Measurements from ENCODE around the gene KBTBD4. TPM values are rescaled to one million over a fixed set of nuclear protein-coding genes. Genes with fewer than 3 reads are reported as not detected.
A peak's percentile ranks its signal among the peaks of the same experiment; 100 is the strongest.

KBTBD4 gene
- total RNA-seq (2021) (12.3 to 14.3 TPM (median 13.9 TPM) in 3 replicates), Bru-seq, nascent RNA (percentile 68 among the genes with signal in this experiment)
- long read RNA-seq, experiment 1, transcript KBTBD4-202 (4 exons, 2,372 nt), result major isoform, 41 of 85 reads
- long read RNA-seq, experiment 1, transcript KBTBD4-209 (3 exons, 3,079 nt), result minor isoform, 10 of 85 reads
- long read RNA-seq, experiment 1, transcript KBTBD4-201 (4 exons, 2,460 nt), result minor isoform, 12 of 85 reads
- long read RNA-seq, experiment 1, partial matches to known transcripts, result 2 of 85 reads
- long read RNA-seq, experiment 1, other reads (novel, unspliced or antisense), result 19 of 85 reads
- long read RNA-seq, experiment 2, transcript KBTBD4-209 (3 exons, 3,079 nt), result major isoform, 7 of 20 reads
- long read RNA-seq, experiment 2, partial matches to known transcripts, result 9 of 20 reads
- long read RNA-seq, experiment 2, other reads (novel, unspliced or antisense), result 1 of 20 reads
- long read RNA-seq, experiment 3, transcript KBTBD4-201 (4 exons, 2,460 nt), result minor isoform, 9 of 104 reads
- long read RNA-seq, experiment 3, transcript KBTBD4-209 (3 exons, 3,079 nt), result minor isoform, 6 of 104 reads
- long read RNA-seq, experiment 3, transcript KBTBD4-202 (4 exons, 2,372 nt), result major isoform, 72 of 104 reads
- long read RNA-seq, experiment 3, partial matches to known transcripts, result 0 of 104 reads
- long read RNA-seq, experiment 3, other reads (novel, unspliced or antisense), result 16 of 104 reads

DNA sequence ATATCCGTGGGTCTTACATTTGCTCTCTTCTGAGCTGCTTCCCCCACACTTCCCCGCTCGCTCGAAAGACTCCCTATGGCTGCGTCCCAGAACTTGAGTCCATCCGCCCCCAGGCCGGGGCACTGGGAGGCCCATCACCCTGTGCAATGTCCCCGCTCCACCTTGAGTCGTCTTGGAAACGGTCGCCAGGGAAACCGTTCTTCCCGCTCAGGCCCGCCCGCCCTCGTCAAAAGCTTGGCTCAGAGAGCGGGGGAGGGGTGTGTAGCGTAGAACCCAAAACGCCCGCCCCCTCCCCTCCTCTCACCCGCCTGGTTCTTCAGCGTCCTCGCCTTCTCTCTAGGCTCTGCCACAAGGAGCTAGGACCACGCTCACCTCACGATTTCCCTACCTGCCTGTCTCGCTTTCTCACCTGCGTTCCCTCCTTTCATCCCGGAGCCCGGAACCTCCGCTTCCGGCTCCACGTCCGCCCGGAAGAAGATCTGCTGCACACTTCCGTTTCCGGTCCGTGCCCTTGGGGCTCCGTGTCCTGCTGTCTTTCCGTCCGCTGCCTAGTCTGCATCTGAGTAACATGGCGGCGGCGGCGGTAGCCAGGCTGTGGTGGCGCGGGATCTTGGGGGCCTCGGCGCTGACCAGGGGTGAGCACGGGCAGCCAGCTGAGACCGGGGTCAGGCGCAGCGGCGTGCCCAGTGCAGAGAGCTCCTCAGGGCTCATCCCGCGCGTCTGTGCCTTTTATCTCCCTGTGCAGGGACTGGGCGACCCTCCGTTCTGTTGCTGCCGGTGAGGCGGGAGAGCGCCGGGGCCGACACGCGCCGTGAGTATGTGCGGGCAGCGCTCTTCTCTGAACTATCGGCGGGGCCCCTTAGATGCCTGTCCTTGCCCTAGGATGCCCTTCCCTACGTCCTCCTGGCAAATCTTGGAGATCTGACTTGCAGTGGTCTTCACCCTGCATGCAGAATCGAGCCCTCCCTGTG lies at the start of gene KBTBD4, which contains the start of gene NDUFS3:
KBTBD4 (minus strand) TSS at position 447 of the 971 bp plus-strand sequence; CDS start at position 428, 19 bp downstream.
NDUFS3 (plus strand) TSS at position 551 of the 971 bp plus-strand sequence; CDS start at position 569, 18 bp downstream.
- ATAC-seq (peak; percentile 93), DNase-seq (ENCODE audit: low spot score) (peak; percentile 91)
- Mint-ChIP-seq H3K36me3 (peaks cover 55% of the 10 kb centered on the region), H3K27me3 (ENCODE audit: low read depth) (no peaks in the 10 kb centered on the region; the same call in 1 of the 2 replicates), H3K4me1 (peaks cover 18% of the 10 kb centered on the region), H3K27ac (peak within 1 kb of the TSS; percentile 99), H3K9me3 (no peaks in the 10 kb centered on the region), H3K4me3 (peak within 1 kb of the TSS; percentile 93)
- CTCF ChIA-PET, result interaction anchor here (1.3 kb wide), 1 partner anchor 25 kb away, joined by 9 read pairs; no protein-coding TSS in a partner anchor
- POLR2A ChIA-PET, result interaction anchor here (1.7 kb wide), 1 partner anchor 14 kb away, joined by 4 read pairs; the partner anchor contains the start of gene PTPMT1
- TF ChIP-seq MXD4 (CRISPR knock-in tag; IDR thresholded peaks at IDR 0.05; ENCODE audit: borderline replicate concordance), result no peak
- peak; percentile 94; the same call in 1 of the 2 replicates for TF ChIP-seq ETV6 (CRISPR knock-in tag; IDR thresholded peaks at IDR 0.05)
- TF ChIP-seq GABPB1 (CRISPR knock-in tag; IDR thresholded peaks at IDR 0.05), result peak; percentile 97
- TF ChIP-seq NFE2L1 (CRISPR knock-in tag; IDR thresholded peaks at IDR 0.05), result peak; percentile 59; the same call in 1 of the 2 replicates
- TF ChIP-seq, protein P1, sequence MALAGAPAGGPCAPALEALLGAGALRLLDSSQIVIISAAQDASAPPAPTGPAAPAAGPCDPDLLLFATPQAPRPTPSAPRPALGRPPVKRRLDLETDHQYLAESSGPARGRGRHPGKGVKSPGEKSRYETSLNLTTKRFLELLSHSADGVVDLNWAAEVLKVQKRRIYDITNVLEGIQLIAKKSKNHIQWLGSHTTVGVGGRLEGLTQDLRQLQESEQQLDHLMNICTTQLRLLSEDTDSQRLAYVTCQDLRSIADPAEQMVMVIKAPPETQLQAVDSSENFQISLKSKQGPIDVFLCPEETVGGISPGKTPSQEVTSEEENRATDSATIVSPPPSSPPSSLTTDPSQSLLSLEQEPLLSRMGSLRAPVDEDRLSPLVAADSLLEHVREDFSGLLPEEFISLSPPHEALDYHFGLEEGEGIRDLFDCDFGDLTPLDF (CRISPR knock-in tag; IDR thresholded peaks at IDR 0.05), result no peak; the same call in 1 of the 2 replicates
- TF ChIP-seq, protein P2, sequence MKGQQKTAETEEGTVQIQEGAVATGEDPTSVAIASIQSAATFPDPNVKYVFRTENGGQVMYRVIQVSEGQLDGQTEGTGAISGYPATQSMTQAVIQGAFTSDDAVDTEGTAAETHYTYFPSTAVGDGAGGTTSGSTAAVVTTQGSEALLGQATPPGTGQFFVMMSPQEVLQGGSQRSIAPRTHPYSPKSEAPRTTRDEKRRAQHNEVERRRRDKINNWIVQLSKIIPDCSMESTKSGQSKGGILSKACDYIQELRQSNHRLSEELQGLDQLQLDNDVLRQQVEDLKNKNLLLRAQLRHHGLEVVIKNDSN (CRISPR knock-in tag; IDR thresholded peaks at IDR 0.05), result peak; percentile 32
- TF ChIP-seq, protein P3, sequence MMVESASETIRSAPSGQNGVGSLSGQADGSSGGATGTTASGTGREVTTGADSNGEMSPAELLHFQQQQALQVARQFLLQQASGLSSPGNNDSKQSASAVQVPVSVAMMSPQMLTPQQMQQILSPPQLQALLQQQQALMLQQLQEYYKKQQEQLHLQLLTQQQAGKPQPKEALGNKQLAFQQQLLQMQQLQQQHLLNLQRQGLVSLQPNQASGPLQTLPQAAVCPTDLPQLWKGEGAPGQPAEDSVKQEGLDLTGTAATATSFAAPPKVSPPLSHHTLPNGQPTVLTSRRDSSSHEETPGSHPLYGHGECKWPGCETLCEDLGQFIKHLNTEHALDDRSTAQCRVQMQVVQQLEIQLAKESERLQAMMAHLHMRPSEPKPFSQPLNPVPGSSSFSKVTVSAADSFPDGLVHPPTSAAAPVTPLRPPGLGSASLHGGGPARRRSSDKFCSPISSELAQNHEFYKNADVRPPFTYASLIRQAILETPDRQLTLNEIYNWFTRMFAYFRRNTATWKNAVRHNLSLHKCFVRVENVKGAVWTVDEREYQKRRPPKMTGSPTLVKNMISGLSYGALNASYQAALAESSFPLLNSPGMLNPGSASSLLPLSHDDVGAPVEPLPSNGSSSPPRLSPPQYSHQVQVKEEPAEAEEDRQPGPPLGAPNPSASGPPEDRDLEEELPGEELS (CRISPR knock-in tag; IDR thresholded peaks at IDR 0.05), result peak; percentile 76
- peak; percentile 86; the same call in 1 of the 2 replicates for TF ChIP-seq MYBL2 (CRISPR knock-in tag; IDR thresholded peaks at IDR 0.05)
- peak; percentile 97 for TF ChIP-seq FOXK1 (CRISPR knock-in tag; IDR thresholded peaks at IDR 0.05)
- peak; percentile 89 for TF ChIP-seq SP1 (CRISPR knock-in tag; conservative IDR thresholded peaks at IDR 0.05)
- TF ChIP-seq, protein P4, sequence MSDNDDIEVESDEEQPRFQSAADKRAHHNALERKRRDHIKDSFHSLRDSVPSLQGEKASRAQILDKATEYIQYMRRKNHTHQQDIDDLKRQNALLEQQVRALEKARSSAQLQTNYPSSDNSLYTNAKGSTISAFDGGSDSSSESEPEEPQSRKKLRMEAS (CRISPR knock-in tag; IDR thresholded peaks at IDR 0.05), result peak; percentile 88
- TF ChIP-seq TP53 (CRISPR knock-in tag; IDR thresholded peaks at IDR 0.05), result no peak
- TF ChIP-seq ZNF396 (CRISPR knock-in tag; IDR thresholded peaks at IDR 0.05; ENCODE audit: borderline replicate concordance), result no peak
- peak; percentile 76; the same call in 1 of the 2 replicates for TF ChIP-seq TEAD1 (CRISPR knock-in tag; IDR thresholded peaks at IDR 0.05)
- TF ChIP-seq ZNF232 (CRISPR knock-in tag; IDR thresholded peaks at IDR 0.05), result no peak
- TF ChIP-seq, protein P5, sequence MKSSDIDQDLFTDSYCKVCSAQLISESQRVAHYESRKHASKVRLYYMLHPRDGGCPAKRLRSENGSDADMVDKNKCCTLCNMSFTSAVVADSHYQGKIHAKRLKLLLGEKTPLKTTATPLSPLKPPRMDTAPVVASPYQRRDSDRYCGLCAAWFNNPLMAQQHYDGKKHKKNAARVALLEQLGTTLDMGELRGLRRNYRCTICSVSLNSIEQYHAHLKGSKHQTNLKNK (CRISPR knock-in tag; IDR thresholded peaks at IDR 0.05), result peak; percentile 85; the same call in 1 of the 2 replicates
- TF ChIP-seq, protein P6, sequence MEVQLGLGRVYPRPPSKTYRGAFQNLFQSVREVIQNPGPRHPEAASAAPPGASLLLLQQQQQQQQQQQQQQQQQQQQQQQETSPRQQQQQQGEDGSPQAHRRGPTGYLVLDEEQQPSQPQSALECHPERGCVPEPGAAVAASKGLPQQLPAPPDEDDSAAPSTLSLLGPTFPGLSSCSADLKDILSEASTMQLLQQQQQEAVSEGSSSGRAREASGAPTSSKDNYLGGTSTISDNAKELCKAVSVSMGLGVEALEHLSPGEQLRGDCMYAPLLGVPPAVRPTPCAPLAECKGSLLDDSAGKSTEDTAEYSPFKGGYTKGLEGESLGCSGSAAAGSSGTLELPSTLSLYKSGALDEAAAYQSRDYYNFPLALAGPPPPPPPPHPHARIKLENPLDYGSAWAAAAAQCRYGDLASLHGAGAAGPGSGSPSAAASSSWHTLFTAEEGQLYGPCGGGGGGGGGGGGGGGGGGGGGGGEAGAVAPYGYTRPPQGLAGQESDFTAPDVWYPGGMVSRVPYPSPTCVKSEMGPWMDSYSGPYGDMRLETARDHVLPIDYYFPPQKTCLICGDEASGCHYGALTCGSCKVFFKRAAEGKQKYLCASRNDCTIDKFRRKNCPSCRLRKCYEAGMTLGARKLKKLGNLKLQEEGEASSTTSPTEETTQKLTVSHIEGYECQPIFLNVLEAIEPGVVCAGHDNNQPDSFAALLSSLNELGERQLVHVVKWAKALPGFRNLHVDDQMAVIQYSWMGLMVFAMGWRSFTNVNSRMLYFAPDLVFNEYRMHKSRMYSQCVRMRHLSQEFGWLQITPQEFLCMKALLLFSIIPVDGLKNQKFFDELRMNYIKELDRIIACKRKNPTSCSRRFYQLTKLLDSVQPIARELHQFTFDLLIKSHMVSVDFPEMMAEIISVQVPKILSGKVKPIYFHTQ (CRISPR knock-in tag; IDR thresholded peaks at IDR 0.05), result no peak
- TF ChIP-seq EMX1 (CRISPR knock-in tag; IDR thresholded peaks at IDR 0.05), result peak; percentile 81; the same call in 1 of the 2 replicates
- TF ChIP-seq, protein P7, sequence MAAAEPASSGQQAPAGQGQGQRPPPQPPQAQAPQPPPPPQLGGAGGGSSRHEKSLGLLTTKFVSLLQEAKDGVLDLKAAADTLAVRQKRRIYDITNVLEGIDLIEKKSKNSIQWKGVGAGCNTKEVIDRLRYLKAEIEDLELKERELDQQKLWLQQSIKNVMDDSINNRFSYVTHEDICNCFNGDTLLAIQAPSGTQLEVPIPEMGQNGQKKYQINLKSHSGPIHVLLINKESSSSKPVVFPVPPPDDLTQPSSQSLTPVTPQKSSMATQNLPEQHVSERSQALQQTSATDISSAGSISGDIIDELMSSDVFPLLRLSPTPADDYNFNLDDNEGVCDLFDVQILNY (CRISPR knock-in tag; IDR thresholded peaks at IDR 0.05), result peak; percentile 34; the same call in 1 of the 2 replicates
- TF ChIP-seq, protein P8, sequence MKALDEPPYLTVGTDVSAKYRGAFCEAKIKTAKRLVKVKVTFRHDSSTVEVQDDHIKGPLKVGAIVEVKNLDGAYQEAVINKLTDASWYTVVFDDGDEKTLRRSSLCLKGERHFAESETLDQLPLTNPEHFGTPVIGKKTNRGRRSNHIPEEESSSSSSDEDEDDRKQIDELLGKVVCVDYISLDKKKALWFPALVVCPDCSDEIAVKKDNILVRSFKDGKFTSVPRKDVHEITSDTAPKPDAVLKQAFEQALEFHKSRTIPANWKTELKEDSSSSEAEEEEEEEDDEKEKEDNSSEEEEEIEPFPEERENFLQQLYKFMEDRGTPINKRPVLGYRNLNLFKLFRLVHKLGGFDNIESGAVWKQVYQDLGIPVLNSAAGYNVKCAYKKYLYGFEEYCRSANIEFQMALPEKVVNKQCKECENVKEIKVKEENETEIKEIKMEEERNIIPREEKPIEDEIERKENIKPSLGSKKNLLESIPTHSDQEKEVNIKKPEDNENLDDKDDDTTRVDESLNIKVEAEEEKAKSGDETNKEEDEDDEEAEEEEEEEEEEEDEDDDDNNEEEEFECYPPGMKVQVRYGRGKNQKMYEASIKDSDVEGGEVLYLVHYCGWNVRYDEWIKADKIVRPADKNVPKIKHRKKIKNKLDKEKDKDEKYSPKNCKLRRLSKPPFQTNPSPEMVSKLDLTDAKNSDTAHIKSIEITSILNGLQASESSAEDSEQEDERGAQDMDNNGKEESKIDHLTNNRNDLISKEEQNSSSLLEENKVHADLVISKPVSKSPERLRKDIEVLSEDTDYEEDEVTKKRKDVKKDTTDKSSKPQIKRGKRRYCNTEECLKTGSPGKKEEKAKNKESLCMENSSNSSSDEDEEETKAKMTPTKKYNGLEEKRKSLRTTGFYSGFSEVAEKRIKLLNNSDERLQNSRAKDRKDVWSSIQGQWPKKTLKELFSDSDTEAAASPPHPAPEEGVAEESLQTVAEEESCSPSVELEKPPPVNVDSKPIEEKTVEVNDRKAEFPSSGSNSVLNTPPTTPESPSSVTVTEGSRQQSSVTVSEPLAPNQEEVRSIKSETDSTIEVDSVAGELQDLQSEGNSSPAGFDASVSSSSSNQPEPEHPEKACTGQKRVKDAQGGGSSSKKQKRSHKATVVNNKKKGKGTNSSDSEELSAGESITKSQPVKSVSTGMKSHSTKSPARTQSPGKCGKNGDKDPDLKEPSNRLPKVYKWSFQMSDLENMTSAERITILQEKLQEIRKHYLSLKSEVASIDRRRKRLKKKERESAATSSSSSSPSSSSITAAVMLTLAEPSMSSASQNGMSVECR (CRISPR knock-in tag; IDR thresholded peaks at IDR 0.05; ENCODE audit: borderline replicate concordance), result peak; percentile 90

All from WTC11 (cell line).